ENCODE data around the gene SLC26A9.

Gene SLC26A9

GRCh38 chr1:205947024-205947423 is 3.8 kb upstream of the SLC26A9 start:
- DNase-seq (ENCODE audit: low read depth): no peak

- DNase-seq (ENCODE audit: low read depth): no peak
These were observed 1.8 kb upstream of the SLC26A9 start for GRCh38 chr1:205945069-205945468.

- DNase-seq (ENCODE audit: low read depth): no peak
These were observed 1.3 kb upstream of the SLC26A9 start for GRCh38 chr1:205944525-205944924.

- no peak for DNase-seq (ENCODE audit: low read depth)
These were observed 561 bp downstream of the SLC26A9 start for GRCh38 chr1:205942631-205943159.

- DNase-seq (ENCODE audit: low read depth): no peak
These were observed 2.5 kb downstream of the SLC26A9 start for GRCh38 chr1:205940710-205941109.

- DNase-seq (ENCODE audit: low read depth): no peak
These were observed 3.4 kb downstream of the SLC26A9 start for GRCh38 chr1:205939690-205940330.

- no peak for DNase-seq (ENCODE audit: low read depth)
These were observed 4.6 kb downstream of the SLC26A9 start for GRCh38 chr1:205938682-205939081.

- no peak for DNase-seq (ENCODE audit: low read depth)
These were observed 6.2 kb downstream of the SLC26A9 start for GRCh38 chr1:205936846-205937586.

- DNase-seq (ENCODE audit: low read depth): no peak
These were observed 6.9 kb downstream of the SLC26A9 start for GRCh38 chr1:205936311-205936710.

- DNase-seq (ENCODE audit: low read depth): no peak
These were observed 7.4 kb downstream of the SLC26A9 start for GRCh38 chr1:205935869-205936268.

- no peak for DNase-seq (ENCODE audit: low read depth)
These were observed 8.5 kb downstream of the SLC26A9 start for GRCh38 chr1:205934788-205935187.

- no peak for DNase-seq (ENCODE audit: low read depth)
These were observed 9.3 kb downstream of the SLC26A9 start for GRCh38 chr1:205933671-205934618.

- DNase-seq (ENCODE audit: low read depth): no peak
These were observed 10.5 kb downstream of the SLC26A9 start for GRCh38 chr1:205932776-205933175.

- no peak for DNase-seq (ENCODE audit: low read depth)
These were observed 12.4 kb downstream of the SLC26A9 start for GRCh38 chr1:205930799-205931281.

- no peak for DNase-seq (ENCODE audit: low read depth)
These were observed 13.1 kb downstream of the SLC26A9 start for GRCh38 chr1:205930195-205930577.

- no peak for DNase-seq (ENCODE audit: low read depth)
These were observed 13.6 kb downstream of the SLC26A9 start for GRCh38 chr1:205929496-205930194.

GRCh38 chr1:205928317-205928716 is 14.9 kb downstream of the SLC26A9 start:
- no peak for DNase-seq (ENCODE audit: low read depth)

GRCh38 chr1:205927676-205928075 is 15.6 kb downstream of the SLC26A9 start:
- no peak for DNase-seq (ENCODE audit: low read depth)

- DNase-seq (ENCODE audit: low read depth): no peak
These were observed 16.0 kb downstream of the SLC26A9 start for GRCh38 chr1:205927247-205927646.

- no peak for DNase-seq (ENCODE audit: low read depth)
These were observed 16.6 kb downstream of the SLC26A9 start for GRCh38 chr1:205926636-205927035.

GRCh38 chr1:205926213-205926612 is 17.0 kb downstream of the SLC26A9 start:
- no peak for DNase-seq (ENCODE audit: low read depth)

- DNase-seq (ENCODE audit: low read depth): no peak
These were observed 17.5 kb downstream of the SLC26A9 start for GRCh38 chr1:205925736-205926135.

Data from activated T-helper 1 cell treated with Interleukin-2 at 50 U/mL for 16 hours (primary cell).